T-helper 2 cell treated with Interferon-gamma antibody and Interleukin-4, amounts not matched to agents 100 ng/mL and 5 ng/mL, for 36 hours (primary cell): ENCODE measurements around the gene TRIM68. TPM values are rescaled to one million over a fixed set of nuclear protein-coding genes. Genes with fewer than 3 reads are reported as not detected.

Experiments used
- intact Hi-C: fragments of 100-400 bp; cut with micrococcal nuclease; formaldehyde crosslinking; loops from one replicate; pipeline ENCODE4 v1.15.1; 2023
- total RNA-seq: library from RNA; stranded (reverse); gene quantifications from 2 replicates; pipeline ENCODE4 v1.2.3, GENCODE V29; 2022

TRIM68 gene
- total RNA-seq, 1 donor from 2014 or later: 12.9 TPM

GRCh38 chr11:4606231-4607015 lies 1.6 kb downstream of the TRIM68 start:
- intact Hi-C loops: loop anchor here (5.0 to 10.0 kb wide), 3 partner anchors 512 to 1716 kb away; partner anchors contain the start of genes CAVIN3, CNGA4, FHIP1B and RRM1

DNA sequence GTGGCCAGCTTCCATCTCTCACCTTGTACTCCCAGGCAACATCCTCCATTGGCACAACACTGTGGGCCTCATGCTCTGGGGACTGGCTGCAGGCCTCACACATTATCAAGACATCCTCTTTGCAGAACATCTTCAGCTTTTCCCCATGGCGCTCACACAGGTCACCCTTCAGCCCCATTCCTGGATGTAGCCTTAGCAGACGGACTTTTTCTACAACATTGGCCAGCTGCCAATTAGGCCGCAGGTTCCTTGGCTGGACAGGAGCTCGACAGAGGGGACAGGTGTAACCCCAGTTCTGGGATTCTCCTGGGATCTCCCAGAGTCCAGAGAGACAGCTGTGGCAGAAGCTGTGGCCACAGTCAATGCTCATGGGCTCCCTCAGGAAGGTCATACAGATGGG lies 3.0 kb downstream of the TRIM68 start:
- intact Hi-C loops: loop anchor here (5.0 to 10.0 kb wide), 3 partner anchors 510 to 1717 kb away; partner anchors contain the start of genes CAVIN3, CNGA4, FHIP1B and RRM1

GRCh38 chr11:4593739-4594138 lies 14.3 kb downstream of the TRIM68 start, which contains the start of gene OR52I1:
TSS of gene OR52I1 (plus strand) at chr11:4594039. CDS start at chr11:4594039, 0 bp downstream.
- intact Hi-C loops: no loop called here

- intact Hi-C loops: no loop called here
Measured at GRCh38 chr11:4589017-4589416, 19.0 kb downstream of the TRIM68 start.

DNA sequence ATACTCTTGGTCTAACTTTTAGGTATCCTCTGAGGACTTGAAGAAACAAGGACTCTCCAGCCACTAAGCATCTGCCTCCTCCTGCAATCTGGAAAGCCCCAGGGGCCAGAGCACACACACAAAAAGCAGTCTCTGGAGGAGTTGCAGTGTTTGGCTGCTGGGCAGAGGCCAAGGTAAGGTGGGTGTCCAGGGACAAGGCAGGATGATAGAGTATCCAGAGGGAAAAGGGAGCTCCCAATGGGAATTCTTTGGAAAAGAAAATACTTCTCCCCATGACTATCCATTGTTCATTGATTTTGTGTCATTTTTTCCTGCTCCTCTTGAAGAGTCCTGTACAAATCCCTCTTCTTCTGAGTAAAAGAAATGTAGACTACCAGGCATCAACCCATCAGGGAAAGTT lies 26.6 kb downstream of the TRIM68 start, which contains the start of gene OR52I2:
OR52I2 (plus strand) TSS at position 301 of the 400 bp plus-strand sequence.
- intact Hi-C loops: no loop called here

GRCh38 chr11:4580124-4580523 lies 27.9 kb downstream of the TRIM68 start:
- intact Hi-C loops: no loop called here

GRCh38 chr11:4578624-4579023 lies 29.4 kb downstream of the TRIM68 start:
- intact Hi-C loops: no loop called here

DNA sequence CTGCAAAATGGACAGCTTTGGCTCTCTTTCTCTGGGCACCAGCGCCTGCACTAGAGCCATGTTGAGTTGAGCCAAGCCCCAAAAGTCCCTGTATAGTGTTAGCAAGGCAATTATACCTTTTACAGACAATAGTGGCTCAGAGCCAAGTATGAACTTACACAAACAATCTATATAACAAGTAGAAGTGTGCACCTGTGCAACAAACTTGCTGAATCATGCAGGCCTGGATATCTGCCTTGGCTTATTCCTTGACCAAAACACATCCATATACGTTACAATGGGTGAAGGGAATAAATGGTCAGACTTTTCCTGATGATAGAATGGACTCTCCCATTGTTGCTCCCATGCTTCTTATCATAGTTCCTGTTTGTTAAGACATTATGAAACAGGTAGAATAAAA lies 30.3 kb downstream of the TRIM68 start:
- intact Hi-C loops: no loop called here

- intact Hi-C loops: no loop called here
Measured at GRCh38 chr11:4576880-4577279, 31.2 kb downstream of the TRIM68 start.

DNA sequence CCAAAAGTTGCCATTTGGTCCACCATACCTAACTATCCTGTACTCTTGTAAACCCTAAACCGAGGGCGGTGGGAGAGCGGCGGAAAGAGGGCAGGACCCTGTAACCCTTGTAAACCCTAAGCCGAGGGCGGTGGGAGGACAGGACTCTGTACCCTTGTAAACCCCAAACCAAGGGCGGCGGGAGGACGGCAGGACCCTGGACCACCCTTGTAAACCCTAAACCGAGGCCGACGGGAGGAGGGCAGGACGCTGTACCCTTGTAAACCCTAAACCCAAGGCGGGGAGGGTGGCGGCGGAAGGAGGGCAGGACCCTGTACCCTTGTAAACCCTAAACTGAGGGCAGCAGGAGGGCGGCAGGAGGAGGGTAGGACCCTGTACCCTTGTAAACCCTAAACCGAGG lies 39.0 kb downstream of the TRIM68 start:
- intact Hi-C loops: no loop called here

DNA sequence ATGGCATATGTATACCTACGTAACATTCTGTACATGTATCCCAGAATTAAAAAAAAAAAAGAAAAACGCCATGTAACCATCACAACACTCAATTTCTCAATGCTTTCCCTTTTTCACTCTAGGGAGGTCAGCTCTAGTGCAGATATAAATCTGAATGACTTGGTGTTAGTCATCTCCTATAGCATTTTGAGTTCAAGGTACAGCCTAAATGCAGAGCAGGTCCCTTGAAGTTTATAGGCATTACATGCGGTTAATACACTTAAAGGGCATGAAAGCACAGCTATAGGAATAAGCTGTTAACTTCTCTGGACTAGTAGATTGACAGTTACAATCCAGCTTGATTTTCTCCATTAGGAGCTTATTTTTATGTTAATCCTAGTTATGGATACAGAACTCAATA lies 42.7 kb downstream of the TRIM68 start:
- intact Hi-C loops: no loop called here

GRCh38 chr11:4560467-4560866 lies 47.6 kb downstream of the TRIM68 start:
- intact Hi-C loops: no loop called here

GRCh38 chr11:4559527-4560440 lies 48.2 kb downstream of the TRIM68 start:
- intact Hi-C loops: no loop called here

- intact Hi-C loops: no loop called here
Measured at GRCh38 chr11:4551346-4551979, 56.6 kb downstream of the TRIM68 start.

Other genes starting within 250 kb of the TRIM68 start
- not detected in 2 replicates for gene OR52B4, start 239.8 kb downstream of the TRIM68 start, total RNA-seq
- 58.3 and 63.3 TPM in 2 replicates for gene TRIM21, start 214.5 kb downstream of the TRIM68 start, total RNA-seq
- gene OR52K2, start 158.9 kb downstream of the TRIM68 start, total RNA-seq: not detected in 2 replicates
- not detected in 2 replicates for gene OR52K1, start 125.6 kb downstream of the TRIM68 start, total RNA-seq
- not detected in 2 replicates for gene OR52M1, start 63.0 kb downstream of the TRIM68 start, total RNA-seq
- not detected in 2 replicates for gene OR52I2, start 26.5 kb downstream of the TRIM68 start, total RNA-seq
- gene OR52I1, start 14.2 kb downstream of the TRIM68 start, total RNA-seq: not detected in 2 replicates
- not detected in 2 replicates for gene OR51D1, start 29.2 kb upstream of the TRIM68 start, total RNA-seq
- gene OR51E1, start 35.8 kb upstream of the TRIM68 start, total RNA-seq: not detected in 2 replicates
- gene OR51E2, start 89.6 kb upstream of the TRIM68 start, total RNA-seq: not detected in 2 replicates
- gene MMP26, start 96.6 kb upstream of the TRIM68 start, total RNA-seq: not detected in 2 replicates
- not detected in 2 replicates for gene OR51F1, start 161.7 kb upstream of the TRIM68 start, total RNA-seq
- gene OR52R1, start 196.1 kb upstream of the TRIM68 start, total RNA-seq: not detected in 2 replicates
- not detected in 2 replicates for gene OR51F2, start 213.1 kb upstream of the TRIM68 start, total RNA-seq
- not detected in 2 replicates for gene OR51S1, start 241.0 kb upstream of the TRIM68 start, total RNA-seq